ENCODE data around the gene SPACA5. TPM values are rescaled to one million over a fixed set of nuclear protein-coding genes. Genes with fewer than 3 reads are reported as not detected.

The SPACA5 gene
- total RNA-seq, 1 donor, result not detected

DNA sequence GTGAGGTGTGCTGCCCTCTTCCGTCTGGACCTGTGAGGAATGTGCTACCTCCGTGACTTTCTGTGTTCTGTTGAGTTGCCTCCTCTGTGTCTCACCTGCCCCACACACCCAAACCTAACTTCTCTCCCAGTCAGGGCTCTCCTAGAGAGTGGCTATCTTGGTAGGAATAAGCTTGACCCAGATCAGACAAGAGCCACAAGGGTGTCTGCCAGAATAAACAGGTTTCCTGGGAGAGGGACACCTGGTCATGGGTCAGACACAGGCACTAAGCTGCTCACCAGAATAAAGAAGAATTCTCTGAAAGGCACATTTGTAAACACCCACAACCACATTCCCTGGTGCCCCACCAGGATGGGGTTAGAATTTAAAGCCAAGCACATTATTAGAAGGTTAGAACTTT lies 14.1 kb upstream of the SPACA5 start:
- no peak overlapping the region for H3K4me2 ChIP-seq (ENCODE audit: insufficient read depth, low read length)
- H3K27me3 ChIP-seq (ENCODE audit: insufficient read depth, low read length), result no peaks in the 10 kb centered on the region
- peaks cover 3% of the 10 kb centered on the region for H3K9me3 ChIP-seq (ENCODE audit: low read depth, low read length)
- no peak for DNase-seq (ENCODE audit: insufficient read length, low spot score, missing footprints)
- TF ChIP-seq, protein P1, sequence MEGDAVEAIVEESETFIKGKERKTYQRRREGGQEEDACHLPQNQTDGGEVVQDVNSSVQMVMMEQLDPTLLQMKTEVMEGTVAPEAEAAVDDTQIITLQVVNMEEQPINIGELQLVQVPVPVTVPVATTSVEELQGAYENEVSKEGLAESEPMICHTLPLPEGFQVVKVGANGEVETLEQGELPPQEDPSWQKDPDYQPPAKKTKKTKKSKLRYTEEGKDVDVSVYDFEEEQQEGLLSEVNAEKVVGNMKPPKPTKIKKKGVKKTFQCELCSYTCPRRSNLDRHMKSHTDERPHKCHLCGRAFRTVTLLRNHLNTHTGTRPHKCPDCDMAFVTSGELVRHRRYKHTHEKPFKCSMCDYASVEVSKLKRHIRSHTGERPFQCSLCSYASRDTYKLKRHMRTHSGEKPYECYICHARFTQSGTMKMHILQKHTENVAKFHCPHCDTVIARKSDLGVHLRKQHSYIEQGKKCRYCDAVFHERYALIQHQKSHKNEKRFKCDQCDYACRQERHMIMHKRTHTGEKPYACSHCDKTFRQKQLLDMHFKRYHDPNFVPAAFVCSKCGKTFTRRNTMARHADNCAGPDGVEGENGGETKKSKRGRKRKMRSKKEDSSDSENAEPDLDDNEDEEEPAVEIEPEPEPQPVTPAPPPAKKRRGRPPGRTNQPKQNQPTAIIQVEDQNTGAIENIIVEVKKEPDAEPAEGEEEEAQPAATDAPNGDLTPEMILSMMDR (IDR thresholded peaks at IDR 0.05; ENCODE audit: extremely low read depth, low read depth, low read length), result no peak
- H3K27ac ChIP-seq (ENCODE audit: low read depth, low read length), result no peak overlapping the region
- H4K20me1 ChIP-seq (ENCODE audit: insufficient read depth, low read length), result no peaks in the 10 kb centered on the region
- no peaks in the 10 kb centered on the region for H3K79me2 ChIP-seq (ENCODE audit: insufficient read depth, low read length)
- no peaks in the 10 kb centered on the region for H3K36me3 ChIP-seq (ENCODE audit: insufficient read depth, low read length)
- peaks cover 6% of the 10 kb centered on the region for H3K4me1 ChIP-seq (ENCODE audit: insufficient read depth, low read length)
- H3K4me3 ChIP-seq (ENCODE audit: insufficient read depth, low read length), result no peak overlapping the region
- H2AFZ ChIP-seq (ENCODE audit: low read length), result no peak overlapping the region

DNA sequence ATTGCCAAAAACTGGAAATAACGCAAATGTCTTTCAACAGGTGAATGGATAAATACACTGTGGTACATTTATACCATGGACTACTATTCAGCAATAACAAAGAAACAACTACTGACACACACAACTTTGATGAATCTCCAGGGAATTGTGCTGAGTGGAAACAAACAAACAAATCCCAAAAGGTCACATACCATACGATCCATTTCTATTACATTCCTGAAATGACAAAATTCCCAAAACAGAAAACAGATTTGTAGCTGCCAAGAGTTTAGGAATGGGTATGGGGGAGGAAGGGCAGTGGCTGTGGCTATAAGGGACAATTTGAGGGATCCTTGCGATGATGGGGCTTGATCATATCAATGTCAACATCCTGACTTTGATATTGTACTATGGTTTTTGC lies 5.5 kb upstream of the SPACA5 start:
- no peaks in the 10 kb centered on the region for H3K9me3 ChIP-seq (ENCODE audit: low read depth, low read length)
- no peak overlapping the region for H3K27ac ChIP-seq (ENCODE audit: low read depth, low read length)
- no peaks in the 10 kb centered on the region for H3K27me3 ChIP-seq (ENCODE audit: insufficient read depth, low read length)
- H3K79me2 ChIP-seq (ENCODE audit: insufficient read depth, low read length), result peaks cover 9% of the 10 kb centered on the region
- TF ChIP-seq, protein P1 (IDR thresholded peaks at IDR 0.05; ENCODE audit: extremely low read depth, low read depth, low read length), result no peak
- H2AFZ ChIP-seq (ENCODE audit: low read length), result no peak overlapping the region
- no peak overlapping the region for H3K4me2 ChIP-seq (ENCODE audit: insufficient read depth, low read length)
- no peaks in the 10 kb centered on the region for H3K36me3 ChIP-seq (ENCODE audit: insufficient read depth, low read length)
- no peaks in the 10 kb centered on the region for H4K20me1 ChIP-seq (ENCODE audit: insufficient read depth, low read length)
- no peak for DNase-seq (ENCODE audit: insufficient read length, low spot score, missing footprints)
- H3K4me3 ChIP-seq (ENCODE audit: insufficient read depth, low read length), result no peak overlapping the region
- H3K4me1 ChIP-seq (ENCODE audit: insufficient read depth, low read length), result no peaks in the 10 kb centered on the region

DNA sequence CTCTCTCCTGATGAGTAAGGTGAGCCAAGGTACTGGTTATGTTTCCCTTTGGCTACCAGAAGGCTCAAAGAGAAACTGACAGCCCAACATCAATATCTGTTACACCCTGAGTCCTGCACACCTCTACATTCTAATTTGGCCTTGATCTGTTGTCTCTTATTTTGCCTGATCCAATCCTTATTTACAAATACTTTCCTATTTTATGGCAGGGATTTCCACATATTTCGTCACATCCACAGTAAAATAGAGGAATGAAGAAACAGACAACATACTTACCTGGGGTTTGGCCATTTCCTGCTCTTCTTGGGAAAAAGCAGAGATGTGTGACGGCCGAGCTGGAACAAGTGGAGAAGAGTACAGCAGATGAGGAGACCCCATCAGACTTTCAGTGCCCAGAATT lies 4.5 kb upstream of the SPACA5 start:
- Histone ChIP-seq H3K4me3 (ENCODE audit: insufficient read depth, low read length) (no peak overlapping the region), H4K20me1 (ENCODE audit: insufficient read depth, low read length) (no peaks in the 10 kb centered on the region), H3K4me1 (ENCODE audit: insufficient read depth, low read length) (no peaks in the 10 kb centered on the region), H3K36me3 (ENCODE audit: insufficient read depth, low read length) (no peaks in the 10 kb centered on the region), H3K4me2 (ENCODE audit: insufficient read depth, low read length) (no peak overlapping the region), H3K27ac (ENCODE audit: low read depth, low read length) (no peak overlapping the region), H3K9me3 (ENCODE audit: low read depth, low read length) (no peaks in the 10 kb centered on the region), H2AFZ (ENCODE audit: low read length) (no peak overlapping the region), H3K79me2 (ENCODE audit: insufficient read depth, low read length) (peaks cover 9% of the 10 kb centered on the region), H3K27me3 (ENCODE audit: insufficient read depth, low read length) (no peaks in the 10 kb centered on the region)
- no peak for DNase-seq (ENCODE audit: insufficient read length, low spot score, missing footprints)
- TF ChIP-seq, protein P1 (IDR thresholded peaks at IDR 0.05; ENCODE audit: extremely low read depth, low read depth, low read length), result no peak

DNA sequence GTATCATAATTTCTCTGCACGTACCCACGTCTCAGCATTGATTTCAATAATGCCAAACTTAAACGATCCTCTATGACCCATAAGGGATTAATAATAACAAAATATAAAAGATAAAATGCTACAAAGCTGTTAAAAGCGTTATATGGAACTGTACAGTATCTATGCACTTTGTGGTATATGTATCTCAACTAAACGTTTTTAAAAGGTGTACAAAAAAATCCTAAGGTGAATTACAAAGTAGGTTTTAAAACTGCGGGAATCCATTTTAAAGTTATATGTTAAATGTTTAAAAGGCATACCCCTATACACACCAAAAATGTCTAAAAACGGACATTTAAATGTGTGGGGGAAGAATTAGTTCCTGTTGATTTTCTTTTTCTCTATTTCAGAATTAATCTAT lies 3.9 kb upstream of the SPACA5 start:
- Histone ChIP-seq H3K36me3 (ENCODE audit: insufficient read depth, low read length) (no peaks in the 10 kb centered on the region), H3K9me3 (ENCODE audit: low read depth, low read length) (no peaks in the 10 kb centered on the region), H3K4me3 (ENCODE audit: insufficient read depth, low read length) (peak overlapping the region; percentile 88), H4K20me1 (ENCODE audit: insufficient read depth, low read length) (no peaks in the 10 kb centered on the region), H3K79me2 (ENCODE audit: insufficient read depth, low read length) (peaks cover 9% of the 10 kb centered on the region), H2AFZ (ENCODE audit: low read length) (no peak overlapping the region), H3K4me2 (ENCODE audit: insufficient read depth, low read length) (peak overlapping the region; percentile 83), H3K4me1 (ENCODE audit: insufficient read depth, low read length) (no peaks in the 10 kb centered on the region), H3K27ac (ENCODE audit: low read depth, low read length) (no peak overlapping the region), H3K27me3 (ENCODE audit: insufficient read depth, low read length) (no peaks in the 10 kb centered on the region)
- TF ChIP-seq, protein P1 (IDR thresholded peaks at IDR 0.05; ENCODE audit: extremely low read depth, low read depth, low read length), result no peak
- DNase-seq (ENCODE audit: insufficient read length, low spot score, missing footprints), result no peak

Data from osteoblast (primary cell).